NCI-H69 (cell line): ENCODE measurements around the gene NDOR1.

Experiments used
- DNase-seq: peaks from one replicate; lab custom pipeline; 2025; lab: John Stamatoyannopoulos, UW

NDOR1 gene

GRCh38 chr9:137243626-137244485 lies 38.4 kb downstream of the NDOR1 start:
- peak; percentile 85 for DNase-seq

- peak; percentile 90 for DNase-seq
These were observed 39.3 kb downstream of the NDOR1 start for GRCh38 chr9:137244486-137245449.

- DNase-seq: peak; percentile 82
These were observed 40.2 kb downstream of the NDOR1 start for GRCh38 chr9:137245450-137246421.

GRCh38 chr9:137247135-137247915 lies 41.8 kb downstream of the NDOR1 start:
- DNase-seq: no peak

- no peak for DNase-seq
These were observed 42.3 kb downstream of the NDOR1 start for GRCh38 chr9:137247916-137248175.

- peak; percentile 75 for DNase-seq
These were observed 45.1 kb downstream of the NDOR1 start for GRCh38 chr9:137250329-137251193.

- DNase-seq: no peak
These were observed 45.6 kb downstream of the NDOR1 start, which contains the start of gene STPG3 for GRCh38 chr9:137251194-137251461. Gene STPG3 (plus strand): TSS chr9:137251286. CDS start chr9:137251287, 1 bp downstream.

GRCh38 chr9:137251490-137252268 lies 46.2 kb downstream of the NDOR1 start:
- DNase-seq: no peak

GRCh38 chr9:137252555-137253506 lies 47.3 kb downstream of the NDOR1 start:
- peak; percentile 72 for DNase-seq

GRCh38 chr9:137253717-137254623 lies 48.5 kb downstream of the NDOR1 start:
- peak; percentile 65 for DNase-seq

- peak; percentile 94 for DNase-seq
These were observed 49.3 kb downstream of the NDOR1 start, which contains the start of gene NELFB for GRCh38 chr9:137254624-137255447. Gene NELFB (plus strand): TSS chr9:137255327.

- peak; percentile 75 for DNase-seq
These were observed 50.1 kb downstream of the NDOR1 start for GRCh38 chr9:137255448-137256114.

- no peak for DNase-seq
These were observed 50.9 kb downstream of the NDOR1 start for GRCh38 chr9:137256362-137256761.

GRCh38 chr9:137256856-137257255 lies 51.4 kb downstream of the NDOR1 start:
- no peak for DNase-seq

GRCh38 chr9:137262173-137262908 lies 56.8 kb downstream of the NDOR1 start:
- peak; percentile 61 for DNase-seq
